HL-60 (cell line): ENCODE data around the gene PARD3.

Experiments used
- GABPA ChIP-seq: IDR thresholded peaks from 2 replicates; pipeline ENCODE4 v1.6.1; 2012; ENCODE audit warnings: low read depth
- POLR2AphosphoS5 ChIP-seq: IDR thresholded peaks from 2 replicates; pipeline ENCODE4 v1.6.1; 2012; ENCODE audit warnings: low read depth
- SPI1 ChIP-seq: IDR thresholded peaks from 2 replicates; pipeline ENCODE4 v1.6.1; 2012; ENCODE audit warnings: low read depth, mild to moderate bottlenecking, borderline replicate concordance
- TF ChIP-seq, protein P1 (sequence below): IDR thresholded peaks from one replicate; pipeline ENCODE4 v1.5.1; 2011; ENCODE audit warnings: low read length, control low read depth, inconsistent platforms; ENCODE audit not compliant: insufficient read depth
- TF ChIP-seq, protein P2 (sequence below): IDR thresholded peaks from 2 replicates; pipeline ENCODE4 v1.6.1; 2012; ENCODE audit warnings: low read depth; ENCODE audit not compliant: insufficient replicate concordance

DNA sequence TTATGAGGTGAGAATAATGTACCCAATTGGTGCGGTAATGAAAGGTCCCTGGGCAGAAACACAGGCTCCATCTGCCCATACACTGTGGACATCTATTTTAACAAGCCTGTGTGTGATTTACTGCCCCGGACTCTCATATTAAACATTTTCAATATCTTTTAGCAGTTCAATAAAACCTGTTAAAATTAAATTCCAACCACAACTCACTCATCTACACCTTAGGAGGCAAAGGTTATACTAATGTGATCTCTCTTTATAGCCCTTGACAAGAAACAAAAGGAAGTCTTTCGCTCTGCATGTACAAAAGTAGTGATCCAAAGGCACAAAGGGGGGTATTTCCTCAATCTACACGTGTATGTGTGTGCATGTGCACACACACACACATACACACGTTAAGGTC lies 186.0 kb downstream of the PARD3 start:
- TF ChIP-seq, protein P1, sequence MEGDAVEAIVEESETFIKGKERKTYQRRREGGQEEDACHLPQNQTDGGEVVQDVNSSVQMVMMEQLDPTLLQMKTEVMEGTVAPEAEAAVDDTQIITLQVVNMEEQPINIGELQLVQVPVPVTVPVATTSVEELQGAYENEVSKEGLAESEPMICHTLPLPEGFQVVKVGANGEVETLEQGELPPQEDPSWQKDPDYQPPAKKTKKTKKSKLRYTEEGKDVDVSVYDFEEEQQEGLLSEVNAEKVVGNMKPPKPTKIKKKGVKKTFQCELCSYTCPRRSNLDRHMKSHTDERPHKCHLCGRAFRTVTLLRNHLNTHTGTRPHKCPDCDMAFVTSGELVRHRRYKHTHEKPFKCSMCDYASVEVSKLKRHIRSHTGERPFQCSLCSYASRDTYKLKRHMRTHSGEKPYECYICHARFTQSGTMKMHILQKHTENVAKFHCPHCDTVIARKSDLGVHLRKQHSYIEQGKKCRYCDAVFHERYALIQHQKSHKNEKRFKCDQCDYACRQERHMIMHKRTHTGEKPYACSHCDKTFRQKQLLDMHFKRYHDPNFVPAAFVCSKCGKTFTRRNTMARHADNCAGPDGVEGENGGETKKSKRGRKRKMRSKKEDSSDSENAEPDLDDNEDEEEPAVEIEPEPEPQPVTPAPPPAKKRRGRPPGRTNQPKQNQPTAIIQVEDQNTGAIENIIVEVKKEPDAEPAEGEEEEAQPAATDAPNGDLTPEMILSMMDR = no peak
- TF ChIP-seq, protein P2, sequence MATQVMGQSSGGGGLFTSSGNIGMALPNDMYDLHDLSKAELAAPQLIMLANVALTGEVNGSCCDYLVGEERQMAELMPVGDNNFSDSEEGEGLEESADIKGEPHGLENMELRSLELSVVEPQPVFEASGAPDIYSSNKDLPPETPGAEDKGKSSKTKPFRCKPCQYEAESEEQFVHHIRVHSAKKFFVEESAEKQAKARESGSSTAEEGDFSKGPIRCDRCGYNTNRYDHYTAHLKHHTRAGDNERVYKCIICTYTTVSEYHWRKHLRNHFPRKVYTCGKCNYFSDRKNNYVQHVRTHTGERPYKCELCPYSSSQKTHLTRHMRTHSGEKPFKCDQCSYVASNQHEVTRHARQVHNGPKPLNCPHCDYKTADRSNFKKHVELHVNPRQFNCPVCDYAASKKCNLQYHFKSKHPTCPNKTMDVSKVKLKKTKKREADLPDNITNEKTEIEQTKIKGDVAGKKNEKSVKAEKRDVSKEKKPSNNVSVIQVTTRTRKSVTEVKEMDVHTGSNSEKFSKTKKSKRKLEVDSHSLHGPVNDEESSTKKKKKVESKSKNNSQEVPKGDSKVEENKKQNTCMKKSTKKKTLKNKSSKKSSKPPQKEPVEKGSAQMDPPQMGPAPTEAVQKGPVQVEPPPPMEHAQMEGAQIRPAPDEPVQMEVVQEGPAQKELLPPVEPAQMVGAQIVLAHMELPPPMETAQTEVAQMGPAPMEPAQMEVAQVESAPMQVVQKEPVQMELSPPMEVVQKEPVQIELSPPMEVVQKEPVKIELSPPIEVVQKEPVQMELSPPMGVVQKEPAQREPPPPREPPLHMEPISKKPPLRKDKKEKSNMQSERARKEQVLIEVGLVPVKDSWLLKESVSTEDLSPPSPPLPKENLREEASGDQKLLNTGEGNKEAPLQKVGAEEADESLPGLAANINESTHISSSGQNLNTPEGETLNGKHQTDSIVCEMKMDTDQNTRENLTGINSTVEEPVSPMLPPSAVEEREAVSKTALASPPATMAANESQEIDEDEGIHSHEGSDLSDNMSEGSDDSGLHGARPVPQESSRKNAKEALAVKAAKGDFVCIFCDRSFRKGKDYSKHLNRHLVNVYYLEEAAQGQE = no peak
- no peak for TF ChIP-seq GABPA
- TF ChIP-seq SPI1 = no peak
- no peak for TF ChIP-seq POLR2AphosphoS5
